LNCaP clone FGC (cell line): ENCODE data around the gene STAT4.

Experiments used
- DNase-seq: peaks from one replicate; pipeline ENCODE4 v3.0.0-alpha.2; 2011; ENCODE audit warnings: low read depth
- H3K4me3 ChIP-seq: 2 replicates; pipeline ENCODE4 v1.5.1; 2011; ENCODE audit warnings: mild to moderate bottlenecking, low read depth, low read length, control low read depth
- CTCF ChIP-seq: IDR thresholded peaks from 2 replicates; pipeline ENCODE4 v1.5.1; 2012; ENCODE audit warnings: mild to moderate bottlenecking; ENCODE audit not compliant: control insufficient read depth, insufficient read depth; ENCODE audit errors: extremely low read depth

Gene STAT4

GRCh38 chr2:191150600-191151330 is at the start of gene STAT4:
Gene STAT4, minus strand, starts transcription at chr2:191150994. Its CDS starts 2,791 bp downstream, at chr2:191148203.
- no peak for DNase-seq
- H3K4me3 ChIP-seq = no peak within 1 kb of the TSS
- no peak for TF ChIP-seq CTCF

GRCh38 chr2:191199929-191200512 is 49.2 kb upstream of the STAT4 start:
- TF ChIP-seq CTCF = no peak

GRCh38 chr2:191198271-191198670 is 47.5 kb upstream of the STAT4 start:
- no peak overlapping the region for H3K4me3 ChIP-seq
- no peak for TF ChIP-seq CTCF
- no peak for DNase-seq

More at GRCh38 chr2:191199929-191200512, 49.2 kb upstream of the STAT4 start:
- DNase-seq = no peak
- no peak overlapping the region for H3K4me3 ChIP-seq

- no peak overlapping the region for H3K4me3 ChIP-seq
- DNase-seq = no peak
- TF ChIP-seq CTCF = no peak
Measured at GRCh38 chr2:191197096-191197495, 46.3 kb upstream of the STAT4 start.

GRCh38 chr2:191195021-191195420 is 44.2 kb upstream of the STAT4 start:
- TF ChIP-seq CTCF = no peak
- no peak for DNase-seq
- no peak overlapping the region for H3K4me3 ChIP-seq

- DNase-seq = no peak
- H3K4me3 ChIP-seq = no peak overlapping the region
- no peak for TF ChIP-seq CTCF
Measured at GRCh38 chr2:191190861-191191552, 40.2 kb upstream of the STAT4 start.

- no peak for TF ChIP-seq CTCF
- DNase-seq = no peak
- H3K4me3 ChIP-seq = no peak overlapping the region
Measured at GRCh38 chr2:191190435-191190834, 39.6 kb upstream of the STAT4 start.
